HG02763 (cell line): ENCODE data around the gene FIBP.

Source experiments
- ATAC-seq: cut with Tn5 transposase; IDR thresholded peaks from one replicate; pipeline ENCODE4 v1.9.1; 2021; ENCODE audit warnings: mild to moderate bottlenecking, moderate library complexity; ENCODE audit not compliant: unreplicated experiment

FIBP gene

DNA sequence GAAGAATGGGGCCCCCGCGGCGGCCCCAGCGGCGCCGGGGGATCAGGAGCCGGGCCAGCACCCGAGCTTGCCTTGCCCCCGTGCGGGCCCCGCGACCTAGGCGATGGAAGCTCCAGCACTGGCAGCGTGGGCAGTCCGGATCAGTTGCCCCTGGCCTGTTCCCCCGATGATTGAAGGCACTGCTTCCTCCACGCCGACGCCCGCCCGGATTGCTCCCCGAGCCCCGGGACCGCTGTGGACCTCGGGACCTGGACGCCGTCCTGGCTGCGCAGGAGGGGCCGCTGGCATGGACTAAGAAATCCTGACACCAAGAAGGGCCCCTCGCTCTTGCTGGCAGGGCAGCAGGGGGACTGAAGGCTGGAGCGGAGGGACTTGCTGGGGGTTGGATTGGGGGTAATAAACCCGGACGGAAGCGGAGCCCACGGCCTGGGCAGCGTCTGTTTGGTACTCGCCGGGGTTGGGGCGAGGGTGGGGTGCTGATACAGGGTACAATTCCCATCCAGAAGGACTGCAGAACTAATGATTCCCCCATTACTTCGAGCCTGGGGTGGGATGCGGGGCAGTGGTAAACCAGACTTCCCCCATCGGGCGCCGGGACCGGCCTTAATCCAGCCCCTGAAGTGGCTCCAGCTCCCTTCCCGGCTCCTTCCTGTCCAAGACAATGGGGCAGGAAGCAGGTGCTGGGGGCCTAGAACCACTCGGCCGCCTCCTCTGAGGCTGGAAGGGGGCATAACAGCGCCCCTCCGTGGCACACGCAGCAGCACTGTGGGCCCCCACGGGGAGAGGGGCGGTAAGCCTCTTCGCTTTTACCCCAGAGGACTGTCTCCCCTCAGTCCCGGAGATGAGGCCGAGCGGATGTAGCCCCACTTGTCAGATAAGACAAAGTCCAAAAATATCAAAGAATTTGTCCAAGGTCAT is 3.2 kb upstream of the FIBP start:
- ATAC-seq = no peak

DNA sequence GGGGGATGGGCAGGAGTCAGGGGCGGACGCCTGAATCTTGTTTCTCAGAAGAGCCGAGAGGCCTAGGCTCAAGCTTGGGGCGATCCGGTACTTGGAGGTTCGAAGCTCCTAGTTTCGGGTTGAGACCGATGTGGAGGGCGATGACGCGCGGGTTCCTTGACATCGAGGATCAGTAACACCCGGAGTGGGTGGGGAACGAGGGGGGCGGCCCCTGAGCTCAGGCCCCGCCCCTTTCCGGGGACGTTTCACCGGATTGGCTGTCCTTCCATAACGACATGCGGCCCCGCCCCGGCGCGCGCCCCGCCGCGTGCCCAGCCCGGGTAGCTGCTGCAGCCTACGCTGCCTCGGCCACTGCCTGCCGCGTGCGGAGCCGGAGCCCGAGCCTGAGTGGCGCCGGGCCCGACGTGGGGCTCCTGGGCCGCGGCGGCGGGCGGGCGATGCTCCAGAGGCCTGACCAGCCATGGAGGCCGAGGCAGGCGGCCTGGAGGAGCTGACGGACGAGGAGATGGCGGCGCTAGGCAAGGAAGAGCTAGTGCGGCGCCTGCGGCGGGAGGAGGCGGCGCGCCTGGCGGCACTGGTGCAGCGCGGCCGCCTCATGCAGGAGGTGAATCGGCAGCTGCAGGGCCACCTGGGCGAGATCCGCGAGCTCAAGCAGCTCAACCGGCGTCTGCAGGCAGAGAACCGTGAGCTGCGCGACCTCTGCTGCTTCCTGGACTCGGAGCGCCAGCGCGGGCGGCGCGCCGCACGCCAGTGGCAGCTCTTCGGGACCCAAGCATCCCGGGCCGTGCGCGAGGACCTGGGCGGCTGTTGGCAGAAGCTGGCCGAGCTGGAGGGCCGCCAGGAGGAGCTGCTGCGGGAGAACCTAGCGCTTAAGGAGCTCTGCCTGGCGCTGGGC is 2.3 kb upstream of the FIBP start, which contains the start of gene CCDC85B:
Gene CCDC85B, plus strand, starts transcription at position 350 of the 895 bp plus-strand sequence. Its CDS starts 111 bp downstream, at position 461.
- ATAC-seq = peak; percentile 55

DNA sequence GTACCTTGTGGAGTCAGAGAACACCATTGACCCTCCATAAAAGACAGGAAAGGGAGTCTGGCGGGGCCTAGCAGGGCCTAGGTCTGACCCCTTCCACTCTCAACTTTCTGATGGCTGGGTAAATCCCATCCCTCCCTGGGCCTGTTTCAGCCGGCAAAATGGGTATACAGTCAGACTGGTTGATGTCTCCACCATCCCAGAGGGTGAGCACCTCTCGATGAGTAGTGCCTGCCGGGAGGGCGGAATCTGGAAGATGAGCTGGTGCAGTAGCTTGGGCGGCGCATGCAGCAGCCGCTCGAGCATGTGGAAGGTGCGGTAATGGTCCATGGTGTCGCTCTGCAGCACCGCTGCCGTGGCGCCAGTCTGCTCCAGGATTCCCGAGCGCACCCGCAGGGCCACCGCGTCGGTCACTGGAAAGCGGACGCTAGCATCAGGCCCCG is 528 bp downstream of the FIBP start:
- ATAC-seq = no peak

DNA sequence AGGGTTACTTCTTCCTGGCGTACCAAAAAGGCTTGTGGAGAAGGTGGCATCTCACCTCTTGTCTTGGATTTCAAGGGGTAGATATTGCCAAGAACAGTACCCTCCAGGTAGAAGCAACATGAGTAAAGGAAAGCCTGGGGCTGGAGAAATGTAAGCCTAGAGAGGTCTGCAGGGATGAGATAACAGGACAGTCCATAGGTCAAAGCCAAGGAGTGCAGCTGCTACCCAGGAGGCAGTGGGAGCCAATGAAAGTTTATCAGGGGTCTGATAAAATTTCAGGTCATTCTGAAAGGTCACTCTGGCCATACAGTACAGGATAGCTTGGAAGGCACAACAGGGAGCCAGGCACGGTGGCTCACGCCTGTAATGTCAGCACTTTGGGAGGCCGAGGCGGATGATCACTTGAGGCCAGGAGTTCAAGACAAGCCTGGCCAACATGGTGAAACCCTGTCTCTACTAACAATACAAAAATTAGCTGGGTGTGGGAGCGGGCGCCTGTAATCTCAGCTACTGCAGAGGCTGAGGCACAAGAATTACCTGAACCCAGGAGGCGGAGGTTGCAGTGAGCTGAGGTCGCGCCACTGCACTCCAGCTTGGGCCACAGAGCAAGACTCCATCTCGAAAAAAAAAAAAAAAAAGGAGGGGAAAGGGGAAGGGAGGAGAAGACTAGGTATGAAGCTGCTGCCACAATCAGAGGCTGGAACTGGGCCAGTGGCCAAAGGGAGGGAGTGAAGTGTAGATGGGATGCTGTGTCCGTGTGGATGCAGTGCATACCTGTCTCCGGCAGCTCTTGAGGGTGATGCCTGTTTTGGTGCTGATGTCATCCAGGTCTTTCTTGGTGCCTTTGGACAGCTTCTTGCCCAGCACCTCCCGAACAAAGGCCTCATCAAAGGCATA is 1.2 kb downstream of the FIBP start:
- no peak for ATAC-seq

DNA sequence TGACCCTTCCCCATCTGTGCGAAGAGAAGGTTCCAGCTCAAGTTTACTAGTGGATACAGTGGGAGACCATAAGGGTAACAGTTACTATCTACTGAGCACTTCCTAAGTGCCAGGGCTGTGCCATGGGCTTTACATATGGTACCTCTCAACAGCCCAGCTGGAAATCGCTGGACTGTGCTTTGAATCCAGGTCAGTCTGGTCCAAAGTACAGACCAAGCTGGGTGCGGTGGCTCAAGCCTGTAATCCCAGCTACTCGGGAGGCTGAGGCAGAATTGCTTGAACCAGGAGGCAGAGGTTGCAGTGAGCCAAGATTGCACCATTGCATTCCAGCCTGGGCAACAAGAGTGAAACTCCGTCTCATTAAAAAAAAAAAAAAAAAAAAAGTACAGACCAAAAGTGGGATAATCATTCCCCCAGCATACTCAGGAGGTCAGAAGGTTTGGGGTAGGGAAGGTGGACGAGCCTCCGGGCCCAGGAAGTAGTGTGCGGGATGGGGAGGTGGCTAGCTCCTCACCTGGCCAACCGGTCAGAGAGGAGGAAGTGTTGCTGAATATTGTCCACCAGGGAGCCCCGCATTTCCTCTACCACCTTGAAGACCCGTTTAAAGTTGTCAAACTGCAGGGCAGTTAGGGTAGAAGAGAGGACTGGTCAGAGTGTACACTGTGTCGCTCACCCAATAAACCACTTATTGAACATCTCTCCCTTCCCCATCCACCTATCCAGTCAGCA is 2.3 kb downstream of the FIBP start:
- ATAC-seq = no peak

DNA sequence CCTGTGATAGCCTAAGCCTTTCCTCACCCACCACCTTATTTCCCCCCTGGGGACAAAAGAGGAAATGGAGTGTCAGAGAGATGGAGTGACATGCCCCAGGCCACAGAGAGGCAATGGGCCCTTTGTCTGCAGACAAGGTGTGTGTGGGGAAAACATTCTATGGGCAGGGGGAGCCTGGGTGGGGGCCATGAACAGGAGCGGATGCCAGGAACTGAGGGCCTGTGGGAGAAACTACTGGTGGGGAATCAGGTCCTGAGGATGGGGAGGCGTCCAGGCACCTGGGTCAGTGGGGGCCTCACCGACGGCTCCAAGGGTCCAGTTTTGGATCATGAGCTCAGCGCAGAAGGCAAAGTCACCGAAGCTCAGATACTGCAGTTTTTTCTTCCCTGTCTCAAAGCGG is 3.0 kb downstream of the FIBP start:
- ATAC-seq = no peak

DNA sequence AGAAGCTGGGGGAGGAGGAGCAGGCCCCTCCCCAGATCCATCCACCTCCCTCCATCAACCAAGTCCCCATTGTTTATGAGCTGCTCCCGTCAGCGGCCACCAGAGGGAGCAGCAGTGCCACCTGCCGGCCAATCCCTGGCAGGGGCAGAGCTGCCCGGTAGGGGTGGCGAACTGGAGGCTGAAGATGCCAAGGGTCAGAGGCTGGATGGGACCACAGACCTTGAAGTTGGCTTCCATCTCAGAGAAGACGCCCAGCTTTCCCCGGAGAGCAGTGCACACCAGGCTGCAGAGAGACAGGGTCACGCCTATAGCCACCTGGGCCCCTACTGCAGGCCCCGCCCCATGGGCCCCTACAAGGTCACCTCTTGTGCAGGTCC is 3.6 kb downstream of the FIBP start:
- ATAC-seq = no peak

DNA sequence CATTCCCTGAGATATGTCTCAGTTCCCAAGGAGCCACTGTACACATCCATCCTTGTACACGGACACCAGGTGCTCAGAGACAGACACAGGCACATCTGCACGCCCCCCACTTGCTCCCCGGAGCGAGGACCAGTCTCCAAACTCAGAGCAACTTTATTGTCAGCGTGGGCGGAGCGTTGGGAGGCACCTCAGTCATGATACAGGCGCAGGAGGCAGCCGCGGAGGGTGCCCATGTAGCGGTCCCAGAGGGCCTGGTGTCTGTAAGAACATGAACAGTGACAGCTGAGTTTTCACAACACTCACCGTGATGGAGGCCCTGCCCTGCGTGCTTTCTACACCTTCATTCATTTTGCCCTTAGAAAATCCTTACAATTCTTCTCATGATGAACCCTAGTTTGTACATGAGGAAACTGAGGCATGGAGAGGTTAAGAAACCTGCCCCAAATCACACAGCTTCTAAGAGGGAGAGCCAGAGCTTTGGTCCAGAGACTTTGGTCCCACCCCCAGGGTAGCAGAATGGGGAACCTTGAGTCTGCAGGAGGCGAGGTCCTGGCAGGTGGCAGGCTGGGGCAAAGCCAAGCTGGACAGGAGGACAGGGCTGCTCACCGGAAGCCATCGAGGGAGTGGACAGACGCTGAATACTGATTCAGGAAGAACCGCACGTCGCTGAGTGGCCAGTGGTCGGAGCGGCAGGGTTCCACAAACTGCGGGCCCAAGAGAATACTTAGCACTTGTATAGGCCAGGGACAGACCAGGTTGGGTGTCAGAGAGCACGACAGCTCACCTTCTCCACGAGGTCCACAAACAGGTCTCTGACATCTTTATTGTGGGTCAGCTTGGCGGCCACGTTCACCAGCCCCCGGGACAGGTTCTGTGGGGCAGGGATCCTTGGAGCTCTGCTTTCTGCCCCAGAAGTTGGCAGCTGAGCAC is 4.2 kb downstream of the FIBP start:
- no peak for ATAC-seq

DNA sequence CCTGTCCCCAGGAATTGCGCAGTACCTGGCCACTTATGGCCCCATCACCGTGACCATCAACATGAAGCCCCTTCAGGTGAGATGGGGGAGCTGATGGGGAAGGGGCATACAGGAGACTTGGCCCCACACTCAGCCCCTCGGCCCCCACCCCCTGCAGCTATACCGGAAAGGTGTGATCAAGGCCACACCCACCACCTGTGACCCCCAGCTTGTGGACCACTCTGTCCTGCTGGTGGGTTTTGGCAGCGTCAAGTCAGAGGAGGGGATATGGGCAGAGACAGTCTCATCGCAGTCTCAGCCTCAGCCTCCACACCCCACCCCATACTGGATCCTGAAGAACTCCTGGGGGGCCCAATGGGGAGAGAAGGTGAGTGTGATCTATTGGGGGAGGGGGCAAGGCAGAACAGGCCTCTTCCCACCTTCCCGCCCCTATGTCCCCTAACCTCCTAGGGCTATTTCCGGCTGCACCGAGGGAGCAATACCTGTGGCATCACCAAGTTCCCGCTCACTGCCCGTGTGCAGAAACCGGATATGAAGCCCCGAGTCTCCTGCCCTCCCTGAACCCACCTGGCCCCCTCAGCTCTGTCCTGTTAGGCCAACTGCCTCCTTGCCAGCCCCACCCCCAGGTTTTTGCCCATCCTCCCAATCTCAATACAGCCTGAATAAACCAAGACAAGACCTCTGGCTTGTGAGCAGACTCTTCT is 5.1 kb downstream of the FIBP start:
- no peak for ATAC-seq

DNA sequence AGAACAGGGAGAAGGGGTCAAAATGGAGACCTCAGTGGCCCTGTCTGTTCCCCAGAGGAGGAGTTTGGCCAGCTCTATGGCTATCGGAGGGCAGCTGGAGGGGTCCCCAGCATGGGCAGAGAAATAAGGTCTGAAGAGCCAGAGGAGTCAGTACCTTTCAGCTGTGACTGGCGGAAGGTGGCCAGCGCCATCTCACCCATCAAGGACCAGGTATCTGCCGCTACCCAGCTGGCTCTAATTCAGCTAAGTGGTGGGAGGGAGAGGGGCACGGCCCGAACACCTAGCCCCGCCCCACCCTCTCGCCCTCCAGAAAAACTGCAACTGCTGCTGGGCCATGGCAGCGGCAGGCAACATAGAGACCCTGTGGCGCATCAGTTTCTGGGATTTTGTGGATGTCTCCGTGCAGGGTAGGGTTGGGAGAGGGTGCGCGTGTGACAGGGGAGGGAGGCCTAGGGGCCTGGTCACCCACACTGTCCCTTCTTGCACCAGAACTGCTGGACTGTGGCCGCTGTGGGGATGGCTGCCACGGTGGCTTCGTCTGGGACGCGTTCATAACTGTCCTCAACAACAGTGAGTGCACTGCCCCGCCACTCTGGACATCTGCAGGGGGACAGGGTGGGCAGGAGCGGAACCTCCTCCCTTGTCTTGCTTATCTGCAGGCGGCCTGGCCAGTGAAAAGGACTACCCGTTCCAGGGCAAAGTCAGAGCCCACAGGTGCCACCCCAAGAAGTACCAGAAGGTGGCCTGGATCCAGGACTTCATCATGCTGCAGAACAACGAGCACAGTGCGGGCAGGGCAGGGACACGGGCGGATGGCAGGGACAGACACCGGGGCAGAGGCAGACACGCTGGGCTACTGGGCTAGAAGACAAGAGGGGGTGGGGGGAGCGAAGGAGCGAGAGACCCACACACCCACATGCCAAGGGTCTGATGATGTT is 5.9 kb downstream of the FIBP start:
- no peak for ATAC-seq

DNA sequence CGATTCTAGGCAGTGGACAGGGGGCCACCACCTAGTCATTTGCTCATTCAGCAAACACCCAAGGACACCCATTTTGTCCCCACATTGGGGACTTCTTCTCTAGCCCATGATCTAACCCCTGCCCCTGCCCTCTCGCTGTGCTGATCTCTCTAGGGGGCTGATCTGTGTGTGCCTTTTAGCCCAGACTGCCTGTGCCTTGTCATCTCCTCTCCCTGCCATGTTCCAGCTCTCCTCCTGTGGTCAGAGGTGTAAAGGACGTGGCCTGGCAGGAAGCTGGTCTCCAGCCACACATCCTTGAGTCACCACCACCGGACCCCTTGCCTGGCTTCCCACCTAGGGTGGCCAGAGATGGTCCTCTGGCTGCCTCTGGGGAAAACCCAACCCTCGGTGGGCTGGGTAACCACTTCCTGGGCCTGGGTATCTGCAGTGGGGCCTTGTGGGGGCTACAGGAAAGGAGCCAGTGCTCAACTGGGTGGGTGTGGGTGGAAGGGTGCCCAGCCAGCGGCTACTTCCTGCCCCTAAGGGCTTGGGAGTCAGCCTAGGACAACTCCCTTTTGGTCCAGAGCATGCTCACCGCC is 7.3 kb downstream of the FIBP start:
- ATAC-seq = no peak

DNA sequence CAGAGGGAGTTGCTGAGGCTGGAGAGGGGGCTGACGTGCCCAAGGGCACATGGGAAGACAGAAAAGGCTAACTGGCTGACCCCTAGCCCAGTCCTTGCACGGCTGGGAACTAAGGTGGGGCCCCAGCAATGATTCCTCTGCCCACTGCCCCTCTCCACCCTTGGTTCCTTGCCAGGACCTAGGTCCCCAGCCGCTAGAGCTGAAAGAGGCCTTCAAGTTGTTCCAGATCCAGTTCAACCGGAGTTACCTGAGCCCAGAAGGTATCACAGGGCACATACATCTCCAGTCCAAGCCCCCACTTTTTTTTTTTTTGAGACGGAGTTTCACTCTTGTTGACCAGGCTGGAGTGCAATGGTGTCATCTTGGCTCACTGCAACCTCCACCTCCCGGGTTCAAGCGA is 8.2 kb downstream of the FIBP start:
- ATAC-seq = no peak

DNA sequence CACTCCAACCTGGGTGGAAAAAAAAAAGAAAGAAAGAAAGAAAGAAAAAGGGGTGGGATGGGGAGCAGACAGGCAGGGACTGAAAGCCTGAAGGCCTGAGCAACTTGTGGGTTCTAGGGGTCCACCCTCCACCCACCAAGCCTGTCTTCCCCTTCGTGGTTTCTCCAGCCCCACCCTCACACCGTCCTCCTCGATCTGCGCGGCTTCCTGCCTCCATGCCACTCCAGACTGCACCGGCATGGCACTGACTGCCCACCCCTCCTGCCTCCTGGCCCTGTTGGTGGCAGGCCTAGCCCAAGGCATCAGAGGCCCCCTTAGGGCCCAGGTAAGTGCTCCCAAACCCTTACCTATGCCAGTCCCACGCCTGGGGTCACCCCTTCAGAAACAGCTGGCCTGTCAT is 8.7 kb downstream of the FIBP start, which contains the start of gene CTSW:
Gene CTSW, plus strand, starts transcription at position 221 of the 400 bp plus-strand sequence. Its CDS starts 18 bp downstream, at position 239.
- ATAC-seq = no peak

DNA sequence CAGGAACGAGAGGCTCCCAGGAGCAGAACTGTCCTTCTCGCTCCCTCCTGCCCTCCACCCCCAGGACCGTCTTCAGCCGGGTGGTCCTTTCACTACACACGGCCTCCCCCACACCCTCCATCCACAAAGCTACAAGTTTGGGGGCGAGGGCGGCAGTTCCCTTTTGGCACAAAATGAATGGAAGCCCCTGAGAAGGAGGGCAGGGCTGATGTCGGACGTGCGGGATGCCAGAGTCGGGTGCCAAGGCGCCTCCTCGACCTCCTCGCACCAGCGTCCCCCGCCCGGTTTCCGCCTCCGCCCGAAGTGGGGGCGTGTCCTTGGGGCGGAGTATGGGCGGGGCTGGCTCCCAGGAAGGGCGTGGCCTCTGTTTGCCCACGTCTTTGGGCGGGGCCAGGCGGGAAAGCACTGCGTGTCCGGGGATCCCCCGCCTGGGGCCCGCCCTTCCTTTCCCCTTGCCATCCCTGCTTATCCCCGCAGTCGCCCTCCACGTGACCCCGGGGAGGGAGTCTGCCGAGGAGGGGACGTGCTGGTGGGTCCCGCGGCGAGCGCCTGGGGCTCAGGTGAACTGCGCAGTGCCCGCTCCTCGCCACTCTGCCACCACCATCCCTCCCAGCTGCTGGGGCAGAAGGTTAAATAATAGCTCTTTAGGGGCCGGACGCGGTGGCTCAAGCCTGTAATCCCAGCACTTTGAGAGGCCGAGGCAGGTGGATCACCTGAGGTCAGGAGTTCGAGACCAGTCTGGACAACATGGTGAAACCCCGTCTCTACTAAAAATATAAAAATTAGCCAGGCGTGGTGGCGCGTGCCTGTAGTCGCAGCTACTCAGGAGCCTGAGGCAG is 14.7 kb downstream of the FIBP start:
- ATAC-seq = peak; percentile 76

DNA sequence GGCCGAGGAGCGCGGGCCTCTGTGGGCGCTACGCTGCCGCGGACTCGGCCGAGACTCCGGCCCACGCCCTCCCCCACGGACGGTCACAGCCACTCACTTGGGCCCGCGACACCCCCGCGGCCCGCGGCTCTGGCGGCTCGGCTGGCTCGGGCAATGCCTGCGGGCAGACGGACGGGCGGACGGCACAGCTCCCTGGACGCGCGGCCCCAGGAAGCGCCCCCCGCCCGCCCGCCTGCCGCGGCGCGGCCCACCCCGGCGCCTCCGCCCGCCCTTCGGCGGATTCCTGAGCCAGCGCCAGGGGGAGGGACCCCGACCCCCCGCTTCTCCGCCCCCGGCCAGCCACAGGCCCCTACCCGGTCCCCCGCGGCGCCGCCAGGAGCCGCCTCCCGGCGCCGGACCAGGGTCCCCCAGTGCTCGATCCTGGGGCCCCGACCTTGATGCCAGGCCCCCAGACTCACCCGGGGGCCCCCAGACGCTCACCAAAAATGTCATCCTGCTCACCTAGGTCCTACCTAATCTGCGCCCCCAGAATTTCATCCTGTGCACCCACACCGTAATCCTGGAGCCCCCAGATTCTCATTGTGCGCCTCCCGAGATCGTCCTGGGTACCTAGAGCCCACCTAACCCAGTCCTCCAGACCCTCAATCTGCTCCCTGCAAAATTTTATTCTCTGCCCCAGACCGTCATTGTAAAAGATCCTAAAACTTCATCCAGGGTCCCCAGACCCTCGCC is 15.5 kb downstream of the FIBP start, which contains the start of gene EFEMP2:
Gene EFEMP2, minus strand, starts transcription at position 215 of the 732 bp plus-strand sequence. CDS start 446 bp downstream, outside the sequence.
- no peak for ATAC-seq
